Measurements from ENCODE around the gene KYNU.

Gene KYNU

GRCh38 chr2:142914507-142915313, 37.2 kb downstream of the KYNU start:
- Histone ChIP-seq H3K4me2 (ENCODE audit: insufficient read depth, low read length) (no peak overlapping the region), H4K20me1 (ENCODE audit: insufficient read depth, low read length) (no peaks in the 10 kb centered on the region), H3K27ac (ENCODE audit: low read length) (no peak overlapping the region), H3K79me2 (ENCODE audit: insufficient read depth, low read length) (no peaks in the 10 kb centered on the region), H3K27me3 (ENCODE audit: insufficient read depth, low read length, poor library complexity) (peaks cover 3% of the 10 kb centered on the region), H3K4me3 (ENCODE audit: low read depth in 1 of 2, low read length in 2 of 2) (no peak overlapping the region), H3K36me3 (ENCODE audit: insufficient read depth, low read length) (no peaks in the 10 kb centered on the region), H3K4me1 (ENCODE audit: insufficient read depth, low read length) (no peaks in the 10 kb centered on the region), H3K9me3 (ENCODE audit: insufficient read depth, low read length, severe bottlenecking) (peaks cover 2% of the 10 kb centered on the region), H2AFZ (ENCODE audit: low read depth, low read length) (no peak overlapping the region), H3K9ac (ENCODE audit: low read depth, low read length) (no peak overlapping the region)
- TF ChIP-seq EZH2 (IDR thresholded peaks at IDR 0.05; ENCODE audit: borderline replicate concordance, low read depth, low read length, severe bottlenecking), result no peak
- no peak for TF ChIP-seq CTCF (IDR thresholded peaks at IDR 0.05; ENCODE audit: borderline replicate concordance, extremely low read depth, low read length, poor library complexity, severe bottlenecking)
- DNase-seq (no peak), ATAC-seq (ENCODE audit: insufficient read depth, low read depth) (no peak)

DNA sequence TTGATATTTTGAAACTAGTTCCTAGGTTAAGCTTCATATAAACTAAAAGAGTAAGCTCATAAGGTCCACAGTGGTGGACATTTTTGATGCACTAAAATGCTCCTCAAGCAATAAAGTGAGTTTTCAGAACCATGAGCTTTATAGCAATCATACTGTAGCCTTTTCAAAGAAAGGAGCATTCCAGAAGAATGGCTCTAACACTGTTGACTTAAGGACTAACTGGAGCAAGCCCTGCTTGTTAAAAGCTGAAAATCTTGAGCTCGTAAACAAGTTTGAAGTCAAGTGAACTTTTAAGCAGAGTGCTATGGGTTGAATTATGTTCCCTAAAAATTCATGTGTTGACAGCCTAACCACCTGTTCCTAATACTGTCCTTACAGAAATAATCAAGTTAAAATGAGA, 38.0 kb downstream of the KYNU start:
- no peaks in the 10 kb centered on the region for H3K79me2 ChIP-seq (ENCODE audit: insufficient read depth, low read length)
- no peak overlapping the region for H2AFZ ChIP-seq (ENCODE audit: low read depth, low read length)
- H3K27me3 ChIP-seq (ENCODE audit: insufficient read depth, low read length, poor library complexity), result peaks cover 3% of the 10 kb centered on the region
- peaks cover 2% of the 10 kb centered on the region for H3K9me3 ChIP-seq (ENCODE audit: insufficient read depth, low read length, severe bottlenecking)
- ATAC-seq (ENCODE audit: insufficient read depth, low read depth) (no peak), DNase-seq (no peak)
- H3K36me3 ChIP-seq (ENCODE audit: insufficient read depth, low read length), result no peaks in the 10 kb centered on the region
- H3K4me2 ChIP-seq (ENCODE audit: insufficient read depth, low read length), result no peak overlapping the region
- H3K4me1 ChIP-seq (ENCODE audit: insufficient read depth, low read length), result no peaks in the 10 kb centered on the region
- H3K9ac ChIP-seq (ENCODE audit: low read depth, low read length), result no peak overlapping the region
- no peak overlapping the region for H3K27ac ChIP-seq (ENCODE audit: low read length)
- H3K4me3 ChIP-seq (ENCODE audit: low read depth in 1 of 2, low read length in 2 of 2), result no peak overlapping the region
- no peaks in the 10 kb centered on the region for H4K20me1 ChIP-seq (ENCODE audit: insufficient read depth, low read length)
- TF ChIP-seq CTCF (IDR thresholded peaks at IDR 0.05; ENCODE audit: borderline replicate concordance, extremely low read depth, low read length, poor library complexity, severe bottlenecking), result no peak

DNA sequence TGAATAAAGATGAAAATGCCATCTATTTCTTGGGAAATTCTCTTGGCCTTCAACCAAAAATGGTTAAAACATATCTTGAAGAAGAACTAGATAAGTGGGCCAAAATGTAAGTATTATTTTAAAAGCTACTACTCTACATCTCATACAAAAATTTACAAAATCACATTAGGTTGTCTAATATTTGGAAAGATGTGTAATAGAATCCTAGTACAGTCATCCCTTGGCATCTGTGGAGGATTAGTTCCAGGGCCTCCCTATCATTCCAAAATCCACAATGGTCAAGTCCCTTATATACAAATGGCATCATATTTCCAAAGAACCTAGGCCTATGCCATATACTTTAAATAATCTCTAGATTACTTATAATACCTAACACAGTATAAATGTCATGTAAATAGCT, 41.2 kb downstream of the KYNU start:
- no peak for DNase-seq

More for the DNA sequence above, 41.2 kb downstream of the KYNU start:
- no peaks in the 10 kb centered on the region for H4K20me1 ChIP-seq (ENCODE audit: insufficient read depth, low read length)
- H3K27me3 ChIP-seq (ENCODE audit: insufficient read depth, low read length, poor library complexity), result peaks cover 3% of the 10 kb centered on the region
- no peaks in the 10 kb centered on the region for H3K79me2 ChIP-seq (ENCODE audit: insufficient read depth, low read length)
- peaks cover 2% of the 10 kb centered on the region for H3K9me3 ChIP-seq (ENCODE audit: insufficient read depth, low read length, severe bottlenecking)
- H3K4me2 ChIP-seq (ENCODE audit: insufficient read depth, low read length), result no peak overlapping the region
- H3K4me1 ChIP-seq (ENCODE audit: insufficient read depth, low read length), result no peaks in the 10 kb centered on the region
- no peak overlapping the region for H2AFZ ChIP-seq (ENCODE audit: low read depth, low read length)
- no peak for ATAC-seq (ENCODE audit: insufficient read depth, low read depth)
- no peak overlapping the region for H3K4me3 ChIP-seq (ENCODE audit: low read depth in 1 of 2, low read length in 2 of 2)
- no peak overlapping the region for H3K9ac ChIP-seq (ENCODE audit: low read depth, low read length)
- TF ChIP-seq CTCF (IDR thresholded peaks at IDR 0.05; ENCODE audit: borderline replicate concordance, extremely low read depth, low read length, poor library complexity, severe bottlenecking), result no peak
- no peaks in the 10 kb centered on the region for H3K36me3 ChIP-seq (ENCODE audit: insufficient read depth, low read length)
- H3K27ac ChIP-seq (ENCODE audit: low read length), result no peak overlapping the region

Measured in DND-41 (cell line).